ENCODE data around the gene CDC14B.

GRCh38 chr9:96540106-96540505 lies 79.5 kb downstream of the CDC14B start:
- TF ChIP-seq CTCF (IDR thresholded peaks at IDR 0.05) (no peak), POLR2A (IDR thresholded peaks at IDR 0.05) (no peak)

Data from lower leg skin (tissue), 3 donors.